HL-60 (cell line): ENCODE data around the gene KIAA0825.

Source experiments
- GABPA ChIP-seq: IDR thresholded peaks from 2 replicates; pipeline ENCODE4 v1.6.1; 2012; ENCODE audit warnings: low read depth
- POLR2AphosphoS5 ChIP-seq: IDR thresholded peaks from 2 replicates; pipeline ENCODE4 v1.6.1; 2012; ENCODE audit warnings: low read depth
- SPI1 ChIP-seq: IDR thresholded peaks from 2 replicates; pipeline ENCODE4 v1.6.1; 2012; ENCODE audit warnings: low read depth, mild to moderate bottlenecking, borderline replicate concordance
- TF ChIP-seq, protein P1 (sequence below): IDR thresholded peaks from one replicate; pipeline ENCODE4 v1.5.1; 2011; ENCODE audit warnings: low read length, control low read depth, inconsistent platforms; ENCODE audit not compliant: insufficient read depth
- TF ChIP-seq, protein P2 (sequence below): IDR thresholded peaks from 2 replicates; pipeline ENCODE4 v1.6.1; 2012; ENCODE audit warnings: low read depth; ENCODE audit not compliant: insufficient replicate concordance

DNA sequence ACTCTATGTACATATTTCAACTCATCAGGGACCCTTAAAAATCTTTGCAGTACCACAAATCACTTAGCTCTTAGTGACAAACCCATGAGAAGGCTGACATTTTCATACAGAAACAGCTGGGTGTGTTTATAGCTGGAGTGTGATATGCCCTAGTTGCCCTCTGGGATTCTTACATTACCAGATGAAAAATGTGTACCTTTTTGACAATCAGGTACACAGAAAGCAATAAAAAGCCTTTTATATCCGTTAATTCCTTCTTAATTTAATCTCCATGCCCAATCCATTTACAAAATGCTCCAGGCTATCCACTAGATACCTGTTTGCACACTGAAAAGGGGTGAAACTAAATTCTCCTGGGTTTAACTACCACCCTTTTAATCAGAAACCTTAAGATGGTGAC is 222.9 kb downstream of the KIAA0825 start:
- TF ChIP-seq, protein P1, sequence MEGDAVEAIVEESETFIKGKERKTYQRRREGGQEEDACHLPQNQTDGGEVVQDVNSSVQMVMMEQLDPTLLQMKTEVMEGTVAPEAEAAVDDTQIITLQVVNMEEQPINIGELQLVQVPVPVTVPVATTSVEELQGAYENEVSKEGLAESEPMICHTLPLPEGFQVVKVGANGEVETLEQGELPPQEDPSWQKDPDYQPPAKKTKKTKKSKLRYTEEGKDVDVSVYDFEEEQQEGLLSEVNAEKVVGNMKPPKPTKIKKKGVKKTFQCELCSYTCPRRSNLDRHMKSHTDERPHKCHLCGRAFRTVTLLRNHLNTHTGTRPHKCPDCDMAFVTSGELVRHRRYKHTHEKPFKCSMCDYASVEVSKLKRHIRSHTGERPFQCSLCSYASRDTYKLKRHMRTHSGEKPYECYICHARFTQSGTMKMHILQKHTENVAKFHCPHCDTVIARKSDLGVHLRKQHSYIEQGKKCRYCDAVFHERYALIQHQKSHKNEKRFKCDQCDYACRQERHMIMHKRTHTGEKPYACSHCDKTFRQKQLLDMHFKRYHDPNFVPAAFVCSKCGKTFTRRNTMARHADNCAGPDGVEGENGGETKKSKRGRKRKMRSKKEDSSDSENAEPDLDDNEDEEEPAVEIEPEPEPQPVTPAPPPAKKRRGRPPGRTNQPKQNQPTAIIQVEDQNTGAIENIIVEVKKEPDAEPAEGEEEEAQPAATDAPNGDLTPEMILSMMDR, result no peak
- TF ChIP-seq GABPA (no peak), POLR2AphosphoS5 (no peak), SPI1 (no peak)
- TF ChIP-seq, protein P2, sequence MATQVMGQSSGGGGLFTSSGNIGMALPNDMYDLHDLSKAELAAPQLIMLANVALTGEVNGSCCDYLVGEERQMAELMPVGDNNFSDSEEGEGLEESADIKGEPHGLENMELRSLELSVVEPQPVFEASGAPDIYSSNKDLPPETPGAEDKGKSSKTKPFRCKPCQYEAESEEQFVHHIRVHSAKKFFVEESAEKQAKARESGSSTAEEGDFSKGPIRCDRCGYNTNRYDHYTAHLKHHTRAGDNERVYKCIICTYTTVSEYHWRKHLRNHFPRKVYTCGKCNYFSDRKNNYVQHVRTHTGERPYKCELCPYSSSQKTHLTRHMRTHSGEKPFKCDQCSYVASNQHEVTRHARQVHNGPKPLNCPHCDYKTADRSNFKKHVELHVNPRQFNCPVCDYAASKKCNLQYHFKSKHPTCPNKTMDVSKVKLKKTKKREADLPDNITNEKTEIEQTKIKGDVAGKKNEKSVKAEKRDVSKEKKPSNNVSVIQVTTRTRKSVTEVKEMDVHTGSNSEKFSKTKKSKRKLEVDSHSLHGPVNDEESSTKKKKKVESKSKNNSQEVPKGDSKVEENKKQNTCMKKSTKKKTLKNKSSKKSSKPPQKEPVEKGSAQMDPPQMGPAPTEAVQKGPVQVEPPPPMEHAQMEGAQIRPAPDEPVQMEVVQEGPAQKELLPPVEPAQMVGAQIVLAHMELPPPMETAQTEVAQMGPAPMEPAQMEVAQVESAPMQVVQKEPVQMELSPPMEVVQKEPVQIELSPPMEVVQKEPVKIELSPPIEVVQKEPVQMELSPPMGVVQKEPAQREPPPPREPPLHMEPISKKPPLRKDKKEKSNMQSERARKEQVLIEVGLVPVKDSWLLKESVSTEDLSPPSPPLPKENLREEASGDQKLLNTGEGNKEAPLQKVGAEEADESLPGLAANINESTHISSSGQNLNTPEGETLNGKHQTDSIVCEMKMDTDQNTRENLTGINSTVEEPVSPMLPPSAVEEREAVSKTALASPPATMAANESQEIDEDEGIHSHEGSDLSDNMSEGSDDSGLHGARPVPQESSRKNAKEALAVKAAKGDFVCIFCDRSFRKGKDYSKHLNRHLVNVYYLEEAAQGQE, result no peak
